HL-60 (cell line): ENCODE results near the gene HCN2.

Experiments used
- DNase-seq, 2 experiments: peaks; one replicate each; pipeline ENCODE4 v3.0.0-alpha.2; 2010 to 2020; ENCODE audit warnings: low read depth in 1 of 2, low spot score in 1 of 2
- H3K27ac ChIP-seq: fragments of 250-450 bp; sonication (Bioruptor Pico); replicated peaks from 2 replicates; pipeline ENCODE4 v1.5.1; 2020; ENCODE audit warnings: mild to moderate bottlenecking, moderate library complexity
- H3K27me3 ChIP-seq: fragments of 250-450 bp; sonication (Bioruptor Pico); 2 replicates; pipeline ENCODE4 v1.5.1; 2021; ENCODE audit warnings: mild to moderate bottlenecking, moderate library complexity; ENCODE audit not compliant: insufficient read depth, poor library complexity, severe bottlenecking
- H3K4me3 ChIP-seq: replicated peaks from 2 replicates; pipeline ENCODE4 v1.5.1; 2011; ENCODE audit warnings: mild to moderate bottlenecking, control low read depth, low read length; ENCODE audit not compliant: insufficient read depth
- CTCF ChIP-seq: IDR thresholded peaks from one replicate; pipeline ENCODE4 v1.5.1; 2011; ENCODE audit warnings: low read length, control low read depth, inconsistent platforms; ENCODE audit not compliant: insufficient read depth
- GABPA ChIP-seq: IDR thresholded peaks from 2 replicates; pipeline ENCODE4 v1.6.1; 2012; ENCODE audit warnings: low read depth
- POLR2AphosphoS5 ChIP-seq: IDR thresholded peaks from 2 replicates; pipeline ENCODE4 v1.6.1; 2012; ENCODE audit warnings: low read depth
- REST ChIP-seq: IDR thresholded peaks from 2 replicates; pipeline ENCODE4 v1.6.1; 2012; ENCODE audit warnings: low read depth; ENCODE audit not compliant: insufficient replicate concordance
- SPI1 ChIP-seq: IDR thresholded peaks from 2 replicates; pipeline ENCODE4 v1.6.1; 2012; ENCODE audit warnings: low read depth, mild to moderate bottlenecking, borderline replicate concordance

The HCN2 gene

GRCh38 chr19:567296-567900 lies 22.3 kb upstream of the HCN2 start:
- H3K4me3 ChIP-seq = peak overlapping the region; percentile 5
- peak overlapping the region; percentile 76 for H3K27ac ChIP-seq
- no peak for TF ChIP-seq REST
- no peak for TF ChIP-seq CTCF
- no peak for TF ChIP-seq SPI1
- 0 out of 2 replicates have a peak, but pooled peaks have one; percentile 0 for TF ChIP-seq POLR2AphosphoS5
- TF ChIP-seq GABPA = no peak
- H3K27me3 ChIP-seq = no peaks in the 10 kb centered on the region
- DNase-seq = no peak

- H3K27me3 ChIP-seq = no peaks in the 10 kb centered on the region
These were observed 19.4 kb upstream of the HCN2 start for GRCh38 chr19:570251-570686.

More at GRCh38 chr19:570251-570686, 19.4 kb upstream of the HCN2 start:
- Histone ChIP-seq H3K4me3 (no peak overlapping the region), H3K27ac (peak overlapping the region; percentile 70)
- TF ChIP-seq GABPA (no peak), SPI1 (no peak), CTCF (no peak), REST (no peak), POLR2AphosphoS5 (no peak)
- DNase-seq = no peak
